GM12875 (cell line): Measurements from ENCODE around the gene ZNF526.

ENCODE experiments used
- H3K4me3 ChIP-seq: one replicate; pipeline ENCODE4 v1.5.1; 2011; ENCODE audit warnings: low read depth, low read length, control low read depth
- CTCF ChIP-seq: IDR thresholded peaks from 2 replicates; pipeline ENCODE4 v1.5.1; 2011; ENCODE audit warnings: low read depth, mild to moderate bottlenecking, control low read depth, inconsistent platforms, low read length, moderate library complexity, borderline replicate concordance; ENCODE audit not compliant: insufficient read depth

The ZNF526 gene

GRCh38 chr19:42275103-42275502 is 55.0 kb downstream of the ZNF526 start:
- TF ChIP-seq CTCF = no peak
- no peak overlapping the region for H3K4me3 ChIP-seq

- no peak for TF ChIP-seq CTCF
- H3K4me3 ChIP-seq = no peak overlapping the region
These were observed 55.4 kb downstream of the ZNF526 start for GRCh38 chr19:42275517-42275916.

GRCh38 chr19:42276284-42276683 is 56.2 kb downstream of the ZNF526 start:
- H3K4me3 ChIP-seq = no peak overlapping the region
- no peak for TF ChIP-seq CTCF

- TF ChIP-seq CTCF = no peak
- H3K4me3 ChIP-seq = no peak overlapping the region
These were observed 56.7 kb downstream of the ZNF526 start for GRCh38 chr19:42276821-42277220.
